8988T (cell line): ENCODE results near the gene LARGE1.

Experiments used
- DNase-seq: peaks from one replicate; pipeline ENCODE4 v3.0.0; 2011

Gene LARGE1

GRCh38 chr22:33909911-33910310 is 10.4 kb downstream of the LARGE1 start:
- DNase-seq = no peak

DNA sequence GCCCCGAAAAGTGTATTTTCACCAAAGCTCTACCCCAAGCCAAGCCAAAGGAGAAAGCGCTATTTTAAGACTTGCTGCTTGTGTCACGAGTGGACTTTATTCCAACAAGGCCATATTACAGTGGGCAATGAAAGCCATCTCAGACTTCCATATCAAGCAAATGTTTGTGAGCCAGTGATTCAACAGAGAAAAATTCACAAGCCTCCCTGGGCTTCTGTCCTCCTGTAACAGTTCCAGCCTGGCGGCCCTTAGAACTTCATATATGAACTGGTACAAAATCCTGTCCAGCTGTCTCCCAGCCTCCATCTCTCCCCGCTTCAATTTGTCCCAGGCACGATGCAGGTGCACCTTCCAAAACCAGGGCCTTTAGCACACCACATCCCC is 11.2 kb downstream of the LARGE1 start:
- no peak for DNase-seq

DNA sequence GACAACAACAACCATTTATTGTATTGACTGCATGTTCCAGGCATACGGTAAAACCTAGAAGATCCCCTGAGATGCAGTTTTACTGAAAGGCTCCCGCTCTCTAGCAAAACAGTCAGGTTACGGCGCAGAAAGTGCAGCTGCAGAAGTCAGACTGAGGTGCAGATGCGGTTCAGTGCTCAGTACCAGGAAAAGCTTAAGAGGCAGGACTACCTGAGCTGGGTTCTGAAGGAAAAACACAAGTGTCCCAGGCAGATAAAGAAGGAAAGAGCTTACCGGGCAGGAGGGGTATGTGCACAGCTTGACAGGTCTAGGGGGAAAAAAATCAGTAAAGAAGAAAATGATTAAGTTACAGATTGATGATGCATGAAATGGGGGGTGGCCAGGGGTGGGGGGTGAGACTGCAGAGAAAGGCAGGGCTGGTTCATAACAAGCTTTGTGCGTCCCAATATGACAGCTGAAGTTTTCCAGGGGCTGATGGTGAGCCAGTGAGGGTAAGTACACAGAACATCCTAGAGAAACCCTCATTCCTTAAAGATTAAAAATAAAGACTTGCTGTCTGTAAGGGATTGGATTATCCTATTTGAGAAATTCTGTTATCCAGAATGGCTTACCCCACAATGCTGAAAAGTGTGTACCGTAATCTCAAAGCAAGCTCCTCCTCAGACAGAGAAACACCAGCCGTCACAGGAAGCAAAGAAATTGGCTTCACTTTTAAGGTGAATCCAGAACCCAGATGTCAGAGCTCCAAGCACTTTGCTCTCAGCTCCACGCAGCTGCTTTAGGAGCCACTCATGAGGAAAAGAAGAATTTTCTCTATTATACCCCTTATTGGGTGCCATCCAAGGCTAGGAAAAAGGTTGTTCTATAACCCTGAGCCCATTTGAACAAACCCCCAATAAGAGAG is 11.9 kb downstream of the LARGE1 start:
- DNase-seq = no peak

DNA sequence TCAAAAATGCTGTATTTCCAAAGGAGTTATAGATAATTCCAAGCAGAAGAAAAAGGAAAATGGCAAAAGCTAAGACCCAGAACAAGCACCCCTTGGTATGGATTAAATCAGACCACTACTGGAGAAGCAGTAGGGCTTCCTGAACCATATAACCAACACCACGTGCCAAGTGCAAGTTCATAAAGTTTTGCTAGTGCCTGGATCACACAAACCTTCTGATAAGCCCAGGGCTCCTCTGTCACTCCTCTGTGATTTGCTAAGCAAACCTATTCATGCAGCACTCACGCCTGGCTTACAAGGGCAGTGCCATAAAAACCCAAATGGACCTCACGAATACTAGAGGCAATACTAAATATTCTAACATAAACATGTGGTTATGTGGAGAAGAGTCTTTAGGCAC is 13.3 kb downstream of the LARGE1 start:
- no peak for DNase-seq

- no peak for DNase-seq
These were observed 13.8 kb downstream of the LARGE1 start for GRCh38 chr22:33906475-33906874.

DNA sequence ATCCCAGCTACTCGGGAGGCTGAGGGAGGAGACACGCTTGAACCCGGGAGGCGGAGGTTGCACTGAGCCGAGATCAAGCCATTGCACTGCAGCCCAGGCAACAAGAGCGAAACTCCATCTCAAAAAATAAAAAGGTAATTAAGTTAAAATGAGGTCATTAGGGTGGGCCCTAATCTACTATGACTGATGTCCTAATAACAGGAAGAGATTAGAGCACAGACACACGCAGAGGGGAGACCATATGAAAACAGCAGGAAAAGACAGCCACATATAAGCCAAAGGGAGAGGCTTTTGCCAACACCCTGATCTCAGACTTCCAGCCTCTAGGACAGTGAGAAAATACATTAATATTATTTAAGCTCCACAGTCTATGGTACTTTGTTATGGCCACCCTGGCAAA is 17.3 kb downstream of the LARGE1 start:
- DNase-seq = no peak

DNA sequence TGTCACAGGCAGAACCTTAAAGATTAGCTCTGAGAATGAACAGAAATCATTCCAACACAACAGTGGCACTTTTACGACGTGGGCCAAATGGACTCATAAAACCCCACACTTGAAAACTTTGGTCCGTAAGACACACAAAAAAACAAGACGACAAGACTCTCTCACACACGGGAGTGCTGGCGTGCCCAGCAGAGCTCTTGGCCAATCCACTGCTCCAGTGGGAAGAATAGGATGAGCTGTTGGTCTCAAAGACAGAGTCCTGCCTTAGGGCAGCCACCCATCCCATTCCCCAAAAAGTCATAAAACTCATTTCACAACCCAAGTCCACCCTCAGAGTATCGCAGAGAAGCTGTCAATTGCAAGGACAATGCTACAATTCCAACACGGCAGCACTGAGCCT is 18.2 kb downstream of the LARGE1 start:
- no peak for DNase-seq

GRCh38 chr22:33898121-33898520 is 22.2 kb downstream of the LARGE1 start:
- no peak for DNase-seq

DNA sequence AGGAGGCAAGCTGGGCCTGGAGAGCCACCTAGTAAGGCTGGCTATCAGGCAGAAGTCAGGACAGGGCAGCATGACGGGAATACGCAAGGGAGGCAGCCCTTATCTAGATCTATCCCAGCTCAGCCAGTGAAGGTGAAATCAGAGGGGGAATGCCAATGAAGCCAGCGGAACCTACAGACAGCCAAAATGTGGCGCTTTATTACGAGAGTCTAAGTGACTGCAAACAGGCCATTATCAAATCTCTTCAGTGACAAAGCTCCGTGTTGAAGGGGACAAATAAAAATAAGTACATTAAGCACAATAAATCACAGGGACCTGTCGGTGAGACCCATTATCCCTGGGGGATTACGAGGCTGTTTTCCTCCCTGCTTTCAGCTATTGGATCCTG is 22.8 kb downstream of the LARGE1 start:
- DNase-seq = no peak

DNA sequence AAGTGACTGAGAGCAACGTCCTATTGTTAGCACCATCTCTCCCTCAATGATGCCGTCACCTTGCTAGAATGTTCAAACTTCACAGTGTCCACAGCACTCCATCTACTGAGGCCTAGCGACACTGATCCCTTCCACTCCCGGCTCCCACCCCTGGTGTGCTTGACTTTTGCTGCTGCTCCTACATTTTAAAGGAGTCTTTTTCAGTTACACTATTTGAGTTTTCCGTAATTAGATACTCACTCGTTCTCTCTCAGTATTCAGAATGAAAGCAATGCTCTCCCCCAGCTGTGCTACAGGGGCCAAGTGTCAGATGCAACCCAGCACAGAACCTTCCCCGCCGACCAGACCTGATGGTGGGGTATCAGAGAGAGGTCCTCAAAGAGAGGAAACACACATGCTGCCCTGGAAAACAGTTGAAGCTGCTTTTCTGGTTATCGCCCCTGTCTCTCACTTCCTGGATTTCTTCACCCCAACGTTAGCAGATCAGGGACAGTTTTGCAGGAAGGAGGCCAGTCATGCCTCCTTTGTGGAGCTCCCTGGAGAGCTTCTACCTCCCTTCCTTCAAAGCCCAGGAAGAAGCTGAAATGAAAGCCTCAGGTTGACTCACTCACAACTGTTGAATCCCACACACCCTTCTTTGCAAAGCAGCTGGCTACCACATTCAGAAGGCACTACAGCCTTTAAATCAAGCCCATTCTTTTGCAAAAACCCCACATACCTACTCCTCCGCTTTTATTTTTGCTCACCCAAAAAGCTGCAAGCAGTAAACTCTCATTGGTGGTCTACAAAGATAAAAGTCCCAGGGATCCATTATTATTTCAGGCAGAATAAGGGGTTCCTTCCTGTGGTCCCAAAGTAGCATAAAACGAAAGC is 23.5 kb downstream of the LARGE1 start:
- DNase-seq = no peak

GRCh38 chr22:33896154-33896553 is 24.1 kb downstream of the LARGE1 start:
- no peak for DNase-seq

GRCh38 chr22:33895444-33895843 is 24.8 kb downstream of the LARGE1 start:
- no peak for DNase-seq

- DNase-seq = no peak
These were observed 25.8 kb downstream of the LARGE1 start for GRCh38 chr22:33894515-33894914.

DNA sequence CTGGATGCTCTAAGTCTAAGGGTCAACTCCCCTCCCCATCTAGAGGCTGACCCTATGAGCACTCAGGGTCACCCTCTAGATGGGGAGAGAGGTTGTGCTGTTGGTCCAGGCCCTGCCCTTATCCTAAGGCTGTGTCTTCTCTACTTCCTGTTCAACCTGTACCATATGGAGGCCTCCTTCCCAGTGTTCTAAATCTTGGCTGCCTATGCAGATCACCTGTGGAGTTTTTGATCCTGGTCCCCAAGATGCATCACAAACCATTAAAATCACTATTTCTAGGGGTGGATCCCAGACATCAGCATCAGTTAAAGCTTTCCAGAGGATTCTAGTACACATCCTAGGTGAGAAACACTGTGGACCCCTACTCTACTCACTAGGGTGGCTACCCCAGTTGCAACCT is 26.2 kb downstream of the LARGE1 start:
- DNase-seq = no peak

- no peak for DNase-seq
These were observed 26.8 kb downstream of the LARGE1 start for GRCh38 chr22:33893512-33893911.

DNA sequence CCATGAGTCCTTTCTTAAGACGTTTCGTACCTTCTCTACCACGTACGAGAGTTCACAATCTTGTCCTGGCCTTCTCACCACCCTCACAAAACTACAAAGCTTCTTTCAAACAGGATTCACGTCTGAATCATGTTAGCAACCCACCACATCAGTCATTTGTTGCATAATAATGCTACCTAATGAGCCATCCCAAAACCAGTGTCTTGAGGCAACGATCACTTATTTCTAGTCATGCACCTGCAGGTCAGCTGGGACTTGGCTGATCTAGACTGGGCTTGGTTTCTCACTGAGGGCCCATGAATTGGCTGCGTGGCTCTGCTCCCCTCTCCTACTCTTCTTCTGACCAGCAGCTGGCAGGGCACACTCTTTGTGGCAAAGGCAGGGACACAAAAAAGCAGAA is 28.3 kb downstream of the LARGE1 start:
- DNase-seq = no peak

DNA sequence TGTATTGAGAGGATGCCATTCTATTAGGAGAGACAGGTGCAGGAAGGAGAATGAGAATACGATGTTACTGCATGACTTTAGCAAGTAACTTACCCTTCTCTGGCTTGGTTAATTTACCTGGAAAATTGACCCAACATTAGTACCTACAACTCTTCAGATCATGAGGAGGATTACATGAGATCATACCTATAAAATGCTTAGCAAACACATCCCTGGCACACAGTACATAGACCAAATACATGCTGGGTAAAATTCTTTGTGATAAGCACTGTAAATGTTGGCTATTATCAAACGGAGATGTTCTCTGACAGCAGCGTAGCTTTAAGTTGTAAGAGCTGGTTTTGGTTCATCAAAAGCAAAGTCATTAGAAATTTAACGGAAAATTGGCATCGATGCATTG is 28.8 kb downstream of the LARGE1 start:
- no peak for DNase-seq

- no peak for DNase-seq
These were observed 30.5 kb downstream of the LARGE1 start for GRCh38 chr22:33889748-33890147.

DNA sequence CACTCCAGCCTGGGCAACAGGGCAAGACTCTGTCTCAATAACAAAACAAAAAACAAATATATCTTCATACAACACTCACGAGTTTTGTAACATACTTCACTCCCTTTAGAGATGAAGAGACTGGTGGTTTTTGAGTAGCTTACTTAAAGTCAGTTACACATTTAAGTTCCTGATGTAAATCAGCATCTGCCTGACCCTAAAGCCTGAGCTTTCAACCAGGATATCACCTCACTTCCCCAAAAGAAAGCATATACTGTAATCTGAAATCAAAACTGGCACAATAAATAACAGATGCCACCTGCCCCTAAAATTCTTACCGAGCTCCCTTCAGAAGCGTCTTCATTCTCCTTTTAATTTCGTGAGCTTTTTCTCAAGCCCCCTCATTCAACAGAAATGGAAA is 31.5 kb downstream of the LARGE1 start:
- DNase-seq = no peak

GRCh38 chr22:33887173-33887572 is 33.1 kb downstream of the LARGE1 start:
- no peak for DNase-seq

DNA sequence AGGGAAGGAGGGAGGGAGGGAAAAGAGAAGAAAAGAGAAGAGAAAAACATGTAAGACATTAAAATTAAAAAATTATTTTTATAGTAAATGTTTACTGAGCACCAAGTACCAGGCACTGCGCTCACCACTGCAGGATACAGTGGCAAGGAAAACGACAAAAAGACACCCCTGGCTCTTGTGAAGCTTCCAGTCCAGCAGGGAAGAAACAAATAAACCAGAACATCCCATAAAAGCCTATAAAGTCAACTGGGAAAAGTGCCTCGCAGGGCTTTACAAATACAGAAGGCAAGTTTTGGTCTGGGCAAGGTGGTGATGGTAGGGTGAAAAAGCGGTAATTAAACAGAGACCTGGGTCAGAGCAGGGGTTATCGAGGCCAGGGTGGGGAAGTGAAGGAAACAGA is 33.6 kb downstream of the LARGE1 start:
- no peak for DNase-seq

DNA sequence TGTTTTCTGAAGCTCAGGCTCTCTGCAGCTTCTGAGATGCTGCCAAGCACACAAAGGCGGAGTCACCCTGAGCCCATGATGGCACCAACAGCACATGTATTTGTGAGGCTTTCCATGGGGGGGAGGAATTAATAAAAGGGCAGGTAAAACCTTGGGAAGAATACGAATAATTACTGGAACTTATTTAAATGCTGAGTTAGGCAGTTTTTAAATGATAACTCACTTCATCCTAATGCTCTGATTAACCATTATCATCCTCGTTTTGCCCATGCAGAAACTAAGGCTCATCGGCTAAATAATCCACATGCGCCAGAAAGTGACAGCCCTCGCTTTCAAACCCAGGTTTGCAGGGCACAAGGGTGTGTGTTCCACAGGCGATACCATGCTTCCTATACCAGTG is 35.4 kb downstream of the LARGE1 start:
- DNase-seq = no peak

DNA sequence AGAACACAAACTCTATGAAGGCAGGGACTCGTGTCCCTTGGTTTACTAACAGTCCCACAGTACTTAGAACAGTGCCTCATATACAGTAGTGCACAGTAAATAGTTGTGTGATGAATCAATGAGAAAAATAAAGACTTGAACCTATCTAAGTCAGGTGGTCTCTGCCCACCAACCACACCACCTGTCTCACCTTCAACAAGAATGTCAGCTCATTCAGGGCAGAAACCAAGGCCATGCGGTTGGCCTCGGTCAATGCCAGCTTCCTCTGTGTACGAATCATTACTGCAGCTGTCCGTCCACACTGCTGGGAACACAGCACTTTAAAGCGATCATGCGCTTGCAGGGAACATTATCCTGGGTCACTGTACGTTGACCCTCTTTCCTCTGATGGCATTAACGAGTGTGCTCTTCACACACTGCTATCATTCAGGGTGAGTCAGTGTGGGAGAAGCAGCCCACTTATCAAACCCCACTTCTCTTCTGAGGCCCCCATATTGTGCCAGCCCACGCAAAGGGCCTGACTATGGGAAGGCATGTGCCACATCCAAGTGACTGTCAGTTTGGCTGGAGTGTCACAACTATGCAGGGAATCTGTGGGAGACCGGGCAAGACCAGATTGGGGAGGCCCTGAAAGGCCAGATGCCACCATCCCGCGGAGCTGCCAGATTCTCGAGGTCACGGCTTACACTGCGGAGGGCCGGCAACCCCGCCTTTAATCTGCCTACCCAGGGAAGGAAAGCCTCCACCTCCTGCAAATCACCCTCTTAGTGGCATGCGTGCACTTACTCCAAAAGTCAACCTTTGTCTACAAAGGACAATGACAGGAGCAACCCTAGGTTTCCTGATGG is 36.1 kb downstream of the LARGE1 start:
- DNase-seq = no peak
